ENCODE data around the gene HOXC12. TPM values are rescaled to one million over a fixed set of nuclear protein-coding genes. Genes with fewer than 3 reads are reported as not detected.
A peak's percentile ranks its signal among the peaks of the same experiment; 100 is the strongest.

Gene HOXC12
- total RNA-seq, 1 donor = under 0.01 TPM

Small RNAs within 50 kb of the gene (small RNA-seq; reads per million reads assigned to genes)
- gene AC012531.3 (not detected), gene AC012531.4 (not detected), gene MIR196A2 (8.0 reads per million, percentile 91 among the genes with 10 or more reads in this experiment), gene RF01905 (not detected), gene RF01906 (not detected)

Other genes with a start within 250 kb of the HOXC12 start
- 167 and 174 TPM in 2 replicates for gene CALCOCO1, start 227.5 kb upstream of the HOXC12 start, total RNA-seq
- gene CISTR, start 202.9 kb upstream of the HOXC12 start, total RNA-seq = not detected in 2 replicates
- under 0.01 TPM in 1 of 2 replicates, not detected in the other for gene HOXC13, start 16.1 kb upstream of the HOXC12 start, total RNA-seq
- gene HOXC11, start 18.2 kb downstream of the HOXC12 start, total RNA-seq = 1.1 and 1.5 TPM in 2 replicates
- 0.72 and 1.2 TPM in 2 replicates for gene HOTAIR, start 20.1 kb downstream of the HOXC12 start, total RNA-seq
- gene HOXC10, start 30.2 kb downstream of the HOXC12 start, total RNA-seq = 9.7 and 11.2 TPM in 2 replicates
- 8.3 and 11.6 TPM in 2 replicates for gene HOXC9, start 45.3 kb downstream of the HOXC12 start, total RNA-seq
- 3.2 and 5.1 TPM in 2 replicates for gene HOXC8, start 54.1 kb downstream of the HOXC12 start, total RNA-seq
- 5.6 and 7.2 TPM in 2 replicates for gene HOXC6, start 73.5 kb downstream of the HOXC12 start, total RNA-seq
- gene HOXC5, start 78.1 kb downstream of the HOXC12 start, total RNA-seq = 1.8 and 2.1 TPM in 2 replicates
- 3.3 and 4.1 TPM in 2 replicates for gene HOXC4, start 98.9 kb downstream of the HOXC12 start, total RNA-seq
- 23.5 and 36.5 TPM in 2 replicates for gene SMUG1, start 234.1 kb downstream of the HOXC12 start, total RNA-seq